ENCODE data around the gene MYD88. TPM values are rescaled to one million over a fixed set of nuclear protein-coding genes. Genes with fewer than 3 reads are reported as not detected.

MYD88 gene
- total and polyA plus RNA-seq, 4 donors = 17.7 to 33.6 (median 21.3) TPM

GRCh38 chr3:38163841-38164642, 25.6 kb downstream of the MYD88 start:
- intact Hi-C loops (cut with DNase I) = loop anchor here in 1 of 2 donors (2.0 to 10.0 kb wide), 2 partner anchors 27 to 129 kb away; partner anchors contain the start of genes ACAA1 and DLEC1
- WGBS, 2 donors = 71 to 74% methylated on average over 24 of the region's 24 CpGs
- Histone ChIP-seq H3K36me3 (ENCODE audit: control insufficient read depth in 1 of 2, insufficient read depth in 2 of 2, low read length in 1 of 2) (no peaks in the 10 kb centered on the region), H3K27me3 (ENCODE audit: control insufficient read depth in 1 of 2, insufficient read depth in 2 of 2, low read length in 1 of 2) (no peaks in the 10 kb centered on the region), H3K4me1 (ENCODE audit: control insufficient read depth in 1 of 2, insufficient read depth in 2 of 2, low read length in 2 of 2) (peaks cover 2% of the 10 kb centered on the region in 2 donors), H3K9me3 (ENCODE audit: control insufficient read depth, low read length) (no peaks in the 10 kb centered on the region), H3K4me3 (ENCODE audit: low read length in 2 of 2) (peak overlapping the region; percentile 21 to 42), H3K27ac (ENCODE audit: low read depth in 1 of 2, low read length in 2 of 2) (peak overlapping the region in 1 of 2 donors; percentile 20)
- no peak for DNase-seq
- peak; percentile 0 for ATAC-seq (ENCODE audit: low FRiP score)

GRCh38 chr3:38164643-38164951, 26.1 kb downstream of the MYD88 start:
- no peak for DNase-seq
- peak overlapping the region in 1 of 2 donors; percentile 20 for H3K27ac ChIP-seq (ENCODE audit: low read depth in 1 of 2, low read length in 2 of 2)
- no peak for ATAC-seq (ENCODE audit: low FRiP score)
- no peaks in the 10 kb centered on the region for H3K27me3 ChIP-seq (ENCODE audit: control insufficient read depth in 1 of 2, insufficient read depth in 2 of 2, low read length in 1 of 2)
- peaks cover 2% of the 10 kb centered on the region in 2 donors for H3K4me1 ChIP-seq (ENCODE audit: control insufficient read depth in 1 of 2, insufficient read depth in 2 of 2, low read length in 2 of 2)
- 2% methylated on average over 17 of the region's 17 CpGs for WGBS, 2 donors
- H3K4me3 ChIP-seq (ENCODE audit: low read length in 2 of 2) = peak overlapping the region; percentile 21 to 42
- intact Hi-C loops (cut with DNase I) = loop anchor here in 1 of 2 donors (2.0 to 10.0 kb wide), 2 partner anchors 28 to 130 kb away; partner anchors contain the start of genes ACAA1 and DLEC1
- no peaks in the 10 kb centered on the region for H3K9me3 ChIP-seq (ENCODE audit: control insufficient read depth, low read length)
- no peaks in the 10 kb centered on the region for H3K36me3 ChIP-seq (ENCODE audit: control insufficient read depth in 1 of 2, insufficient read depth in 2 of 2, low read length in 1 of 2)

GRCh38 chr3:38164952-38165721, 26.7 kb downstream of the MYD88 start, which contains the start of gene OXSR1:
TSS of gene OXSR1 (plus strand) at chr3:38165537. CDS start at chr3:38165877, 340 bp downstream.
- peak; percentile 98 for ATAC-seq (ENCODE audit: low FRiP score)

GRCh38 chr3:38165722-38166387, 27.4 kb downstream of the MYD88 start:
- H3K27ac ChIP-seq (ENCODE audit: low read depth in 1 of 2, low read length in 2 of 2) = peak overlapping the region; percentile 4 to 54

More at GRCh38 chr3:38164952-38165721, 26.7 kb downstream of the MYD88 start, which contains the start of gene OXSR1:
- intact Hi-C loops (cut with DNase I) = loop anchor here (1.0 to 10.0 kb wide), 3 partner anchors 28 to 130 kb away; partner anchors contain the start of genes ACAA1 (in 2 of the 2) and DLEC1 (in 1 of the 2)
- Histone ChIP-seq H3K9me3 (ENCODE audit: control insufficient read depth, low read length) (no peaks in the 10 kb centered on the region), H3K36me3 (ENCODE audit: control insufficient read depth in 1 of 2, insufficient read depth in 2 of 2, low read length in 1 of 2) (no peaks in the 10 kb centered on the region), H3K4me1 (ENCODE audit: control insufficient read depth in 1 of 2, insufficient read depth in 2 of 2, low read length in 2 of 2) (peaks cover 2% of the 10 kb centered on the region in 2 donors), H3K4me3 (ENCODE audit: low read length in 2 of 2) (peak within 1 kb of the TSS; percentile 75 to 79), H3K27me3 (ENCODE audit: control insufficient read depth in 1 of 2, insufficient read depth in 2 of 2, low read length in 1 of 2) (no peaks in the 10 kb centered on the region), H3K27ac (ENCODE audit: low read depth in 1 of 2, low read length in 2 of 2) (peak within 1 kb of the TSS; percentile 4 to 54)
- 0% methylated on average over 53 to 57 of the region's 57 CpGs for WGBS, 2 donors
- peak; percentile 99 for DNase-seq

GRCh38 chr3:38167591-38167990, 29.1 kb downstream of the MYD88 start:
- Histone ChIP-seq H3K36me3 (ENCODE audit: control insufficient read depth in 1 of 2, insufficient read depth in 2 of 2, low read length in 1 of 2) (no peaks in the 10 kb centered on the region), H3K9me3 (ENCODE audit: control insufficient read depth, low read length) (no peaks in the 10 kb centered on the region), H3K27ac (ENCODE audit: low read depth in 1 of 2, low read length in 2 of 2) (no peak overlapping the region), H3K4me3 (ENCODE audit: low read length in 2 of 2) (no peak overlapping the region), H3K4me1 (ENCODE audit: control insufficient read depth in 1 of 2, insufficient read depth in 2 of 2, low read length in 2 of 2) (peaks cover 4 to 7% of the 10 kb centered on the region in 2 donors), H3K27me3 (ENCODE audit: control insufficient read depth in 1 of 2, insufficient read depth in 2 of 2, low read length in 1 of 2) (no peaks in the 10 kb centered on the region)
- intact Hi-C loops (cut with DNase I) = loop anchor here in 1 of 2 donors (10.0 kb wide), 1 partner anchor 133 kb away; the partner anchor contains the start of gene DLEC1
- DNase-seq (no peak), ATAC-seq (ENCODE audit: low FRiP score) (no peak)
- WGBS, 2 donors = 84 to 86% methylated on average over 4 of the region's 4 CpGs

More at GRCh38 chr3:38165722-38166387, 27.4 kb downstream of the MYD88 start:
- H3K36me3 ChIP-seq (ENCODE audit: control insufficient read depth in 1 of 2, insufficient read depth in 2 of 2, low read length in 1 of 2) = no peaks in the 10 kb centered on the region
- ATAC-seq (ENCODE audit: low FRiP score) (no peak), DNase-seq (no peak)
- 1% methylated on average over 58 to 62 of the region's 62 CpGs for WGBS, 2 donors
- intact Hi-C loops (cut with DNase I) = loop anchor here (1.0 to 10.0 kb wide), 3 partner anchors 29 to 131 kb away; partner anchors contain the start of genes ACAA1 (in 2 of the 2) and DLEC1 (in 1 of the 2)
- no peaks in the 10 kb centered on the region for H3K27me3 ChIP-seq (ENCODE audit: control insufficient read depth in 1 of 2, insufficient read depth in 2 of 2, low read length in 1 of 2)
- H3K4me3 ChIP-seq (ENCODE audit: low read length in 2 of 2) = peak overlapping the region; percentile 75 to 79
- peaks cover 2 to 7% of the 10 kb centered on the region in 2 donors for H3K4me1 ChIP-seq (ENCODE audit: control insufficient read depth in 1 of 2, insufficient read depth in 2 of 2, low read length in 2 of 2)
- H3K9me3 ChIP-seq (ENCODE audit: control insufficient read depth, low read length) = no peaks in the 10 kb centered on the region

GRCh38 chr3:38168151-38169026, 29.9 kb downstream of the MYD88 start:
- intact Hi-C loops (cut with DNase I) = loop anchor here in 1 of 2 donors (10.0 kb wide), 1 partner anchor 134 kb away; the partner anchor contains the start of gene DLEC1
- H3K4me3 ChIP-seq (ENCODE audit: low read length in 2 of 2) = no peak overlapping the region
- H3K36me3 ChIP-seq (ENCODE audit: control insufficient read depth in 1 of 2, insufficient read depth in 2 of 2, low read length in 1 of 2) = no peaks in the 10 kb centered on the region
- H3K9me3 ChIP-seq (ENCODE audit: control insufficient read depth, low read length) = no peaks in the 10 kb centered on the region
- WGBS, 2 donors = 75 to 84% methylated on average over 4 of the region's 4 CpGs
- no peak for ATAC-seq (ENCODE audit: low FRiP score)
- no peak overlapping the region for H3K27ac ChIP-seq (ENCODE audit: low read depth in 1 of 2, low read length in 2 of 2)
- H3K27me3 ChIP-seq (ENCODE audit: control insufficient read depth in 1 of 2, insufficient read depth in 2 of 2, low read length in 1 of 2) = no peaks in the 10 kb centered on the region
- no peak for DNase-seq
- H3K4me1 ChIP-seq (ENCODE audit: control insufficient read depth in 1 of 2, insufficient read depth in 2 of 2, low read length in 2 of 2) = peaks cover 6 to 7% of the 10 kb centered on the region in 2 donors

- intact Hi-C loops (cut with DNase I) = loop anchor here in 1 of 2 donors (10.0 kb wide), 1 partner anchor 134 kb away; the partner anchor contains the start of gene DLEC1
- Histone ChIP-seq H3K9me3 (ENCODE audit: control insufficient read depth, low read length) (no peaks in the 10 kb centered on the region), H3K4me3 (ENCODE audit: low read length in 2 of 2) (no peak overlapping the region), H3K36me3 (ENCODE audit: control insufficient read depth in 1 of 2, insufficient read depth in 2 of 2, low read length in 1 of 2) (no peaks in the 10 kb centered on the region), H3K27me3 (ENCODE audit: control insufficient read depth in 1 of 2, insufficient read depth in 2 of 2, low read length in 1 of 2) (no peaks in the 10 kb centered on the region), H3K27ac (ENCODE audit: low read depth in 1 of 2, low read length in 2 of 2) (no peak overlapping the region), H3K4me1 (ENCODE audit: control insufficient read depth in 1 of 2, insufficient read depth in 2 of 2, low read length in 2 of 2) (peaks cover 6 to 7% of the 10 kb centered on the region in 2 donors)
- no peak for ATAC-seq (ENCODE audit: low FRiP score)
- 59 to 67% methylated on average over 1 of the region's 1 CpG for WGBS, 2 donors
- DNase-seq = no peak
Observed at GRCh38 chr3:38169027-38169317, 30.5 kb downstream of the MYD88 start.

Measured in aorta (tissue), 5 donors.